ENCODE measurements around the gene GOLGA2.
A peak's percentile ranks its signal among the peaks of the same experiment; 100 is the strongest.

The GOLGA2 gene, protein sequence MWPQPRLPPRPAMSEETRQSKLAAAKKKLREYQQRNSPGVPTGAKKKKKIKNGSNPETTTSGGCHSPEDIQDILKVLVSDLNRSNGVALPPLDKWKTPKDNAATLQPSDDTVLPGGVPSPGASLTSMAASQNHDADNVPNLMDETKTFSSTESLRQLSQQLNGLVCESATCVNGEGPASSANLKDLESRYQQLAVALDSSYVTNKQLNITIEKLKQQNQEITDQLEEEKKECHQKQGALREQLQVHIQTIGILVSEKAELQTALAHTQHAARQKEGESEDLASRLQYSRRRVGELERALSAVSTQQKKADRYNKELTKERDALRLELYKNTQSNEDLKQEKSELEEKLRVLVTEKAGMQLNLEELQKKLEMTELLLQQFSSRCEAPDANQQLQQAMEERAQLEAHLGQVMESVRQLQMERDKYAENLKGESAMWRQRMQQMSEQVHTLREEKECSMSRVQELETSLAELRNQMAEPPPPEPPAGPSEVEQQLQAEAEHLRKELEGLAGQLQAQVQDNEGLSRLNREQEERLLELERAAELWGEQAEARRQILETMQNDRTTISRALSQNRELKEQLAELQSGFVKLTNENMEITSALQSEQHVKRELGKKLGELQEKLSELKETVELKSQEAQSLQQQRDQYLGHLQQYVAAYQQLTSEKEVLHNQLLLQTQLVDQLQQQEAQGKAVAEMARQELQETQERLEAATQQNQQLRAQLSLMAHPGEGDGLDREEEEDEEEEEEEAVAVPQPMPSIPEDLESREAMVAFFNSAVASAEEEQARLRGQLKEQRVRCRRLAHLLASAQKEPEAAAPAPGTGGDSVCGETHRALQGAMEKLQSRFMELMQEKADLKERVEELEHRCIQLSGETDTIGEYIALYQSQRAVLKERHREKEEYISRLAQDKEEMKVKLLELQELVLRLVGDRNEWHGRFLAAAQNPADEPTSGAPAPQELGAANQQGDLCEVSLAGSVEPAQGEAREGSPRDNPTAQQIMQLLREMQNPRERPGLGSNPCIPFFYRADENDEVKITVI

DNA sequence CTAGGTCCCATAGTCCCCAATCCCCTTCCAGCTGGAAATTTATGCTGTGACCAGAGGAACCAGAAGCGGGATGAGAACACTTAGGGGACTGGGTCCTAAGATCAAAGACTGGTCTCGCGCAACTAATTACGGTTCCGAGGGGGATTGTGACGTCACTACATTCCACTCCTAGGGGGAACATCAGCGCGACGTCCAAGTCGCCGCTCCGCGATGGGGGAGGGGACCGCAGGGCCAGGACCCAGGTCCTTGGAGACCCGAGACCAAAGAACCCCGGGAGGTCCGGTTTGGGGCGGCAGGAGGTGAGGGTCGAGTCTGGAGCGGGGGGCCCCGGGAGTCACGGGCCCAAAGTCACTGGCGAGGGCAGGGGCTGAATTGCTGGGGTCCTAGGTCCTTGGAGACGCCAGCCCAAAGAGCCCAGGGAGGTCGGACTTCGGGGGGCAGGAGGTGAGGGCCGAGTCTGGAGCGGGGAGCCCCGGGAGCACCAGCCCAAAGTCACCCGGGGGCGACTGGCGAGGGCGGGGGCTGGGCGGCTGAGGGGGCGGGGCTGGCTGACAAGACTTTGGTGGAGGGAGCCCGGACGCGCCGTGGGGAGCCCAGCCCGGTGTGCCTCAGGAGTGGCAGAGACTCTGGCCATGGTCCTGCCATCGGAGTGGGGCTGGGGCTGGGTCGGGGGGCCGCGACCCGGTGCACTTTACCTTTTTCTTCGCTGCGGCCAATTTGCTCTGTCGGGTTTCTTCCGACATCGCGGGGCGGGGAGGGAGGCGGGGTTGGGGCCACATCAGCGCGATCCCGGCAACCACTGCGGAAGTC is at the start of gene GOLGA2:
Gene GOLGA2, minus strand, starts transcription at position 810 of the 810 bp plus-strand sequence. Its CDS starts 31 bp downstream, at position 779.
- DNase-seq = peak in 1 of 2 donors; percentile 19

DNA sequence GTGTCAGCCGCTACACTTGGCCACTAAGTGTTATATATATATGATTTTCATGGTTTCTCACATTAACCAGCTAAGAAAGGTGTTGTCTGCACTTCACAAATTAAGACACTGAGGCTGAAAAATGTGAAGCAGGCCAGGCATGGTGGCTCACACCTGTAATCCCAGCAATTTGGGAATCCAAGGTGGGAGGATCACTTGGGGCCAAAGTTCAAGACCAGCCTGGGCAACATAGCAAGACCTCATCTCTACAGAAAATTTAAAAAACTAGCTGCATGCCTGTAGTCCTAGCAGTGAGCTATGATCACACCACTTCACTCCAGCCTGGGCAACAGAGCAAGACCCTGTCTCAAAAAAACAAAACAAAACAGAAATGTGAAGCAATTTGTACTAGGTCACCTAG is 48.6 kb upstream of the GOLGA2 start:
- no peak for DNase-seq

DNA sequence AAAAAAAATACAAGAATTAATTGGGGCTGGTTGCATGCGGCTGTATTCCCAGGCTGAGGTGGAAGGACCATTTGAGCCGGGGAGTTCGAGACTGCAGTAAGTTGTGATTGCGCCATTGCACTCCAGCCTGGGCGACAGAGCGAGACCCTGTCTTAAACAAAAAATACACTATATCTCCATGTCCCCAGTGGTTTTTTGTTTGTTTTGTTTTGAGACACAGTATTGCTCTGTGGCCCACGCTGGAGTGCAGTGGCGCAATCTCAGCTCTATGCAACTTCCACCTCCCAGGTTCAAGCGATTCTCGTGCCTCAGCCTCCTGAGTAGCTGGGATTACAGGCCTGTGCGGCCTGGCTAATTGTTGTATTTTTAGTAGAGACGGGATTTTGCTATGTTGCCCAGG is 48.0 kb upstream of the GOLGA2 start:
- no peak for DNase-seq

DNA sequence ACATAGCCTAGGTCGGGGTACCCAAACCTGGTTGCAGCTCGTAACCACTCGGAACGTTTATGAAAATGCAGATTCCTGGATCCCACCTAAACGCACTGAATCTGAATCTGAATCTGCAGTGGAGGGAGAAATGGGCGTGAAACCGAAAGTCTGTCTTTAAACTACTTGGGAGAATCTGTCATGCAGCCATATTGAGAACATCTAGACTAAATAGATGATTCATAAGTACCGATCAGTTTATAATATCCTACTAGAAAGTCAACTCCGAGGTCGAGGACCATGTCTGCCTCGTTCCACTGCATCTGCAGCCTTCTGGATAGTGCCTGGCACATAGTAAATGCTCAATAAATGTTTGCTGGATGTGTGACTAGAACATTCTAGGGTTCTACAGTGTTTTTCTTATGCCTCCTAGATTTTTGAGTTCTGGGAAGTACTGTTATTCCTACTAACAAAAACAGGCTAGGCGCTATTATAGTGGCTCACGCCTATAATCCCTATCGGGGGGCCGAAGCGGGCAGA is 47.5 kb upstream of the GOLGA2 start:
- DNase-seq = no peak

DNA sequence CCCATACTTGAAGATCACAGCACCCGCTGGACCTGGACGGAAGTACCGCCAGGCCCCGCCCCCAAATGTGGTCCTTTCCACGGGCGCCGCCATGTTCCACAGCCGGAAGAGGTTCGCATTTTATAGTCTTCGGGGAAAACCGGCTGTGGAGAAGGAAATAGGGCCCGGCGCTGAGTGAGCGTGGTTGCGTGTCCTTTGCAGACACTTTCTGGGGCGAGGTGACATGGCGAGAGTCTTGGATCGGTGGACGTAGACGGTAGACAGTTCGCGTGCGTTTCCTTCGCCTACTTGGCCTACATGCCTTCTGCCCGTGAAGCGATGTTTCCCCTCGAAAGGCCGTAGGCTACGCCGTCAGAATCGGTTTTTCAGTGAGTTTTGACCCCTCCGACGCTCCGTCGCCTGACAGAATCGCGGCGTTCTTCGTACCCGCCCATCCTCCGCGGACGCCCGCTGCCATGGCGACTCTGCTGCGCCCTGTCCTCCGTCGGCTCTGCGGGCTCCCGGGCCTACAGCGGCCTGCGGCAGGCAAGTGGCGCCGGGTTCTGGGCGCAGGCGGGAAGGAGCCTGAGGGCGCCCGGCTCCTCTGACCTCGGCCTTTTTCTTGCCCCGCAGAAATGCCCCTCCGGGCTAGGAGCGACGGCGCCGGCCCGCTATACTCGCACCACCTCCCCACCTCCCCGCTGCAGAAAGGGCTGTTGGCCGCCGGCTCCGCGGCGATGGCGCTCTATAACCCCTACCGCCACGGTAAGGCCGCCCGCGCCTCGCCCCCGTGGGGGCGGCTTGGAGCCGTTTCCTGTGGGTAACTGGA is 46.8 kb upstream of the GOLGA2 start, which contains the start of the genes COQ4 and TRUB2:
Gene COQ4, plus strand, starts transcription at position 436 of the 808 bp plus-strand sequence. Its CDS starts 20 bp downstream, at position 456.
Gene TRUB2, minus strand, starts transcription at position 44 of the 808 bp plus-strand sequence. Its CDS starts 39 bp downstream, at position 5.
- peak; percentile 90 to 95 for DNase-seq

DNA sequence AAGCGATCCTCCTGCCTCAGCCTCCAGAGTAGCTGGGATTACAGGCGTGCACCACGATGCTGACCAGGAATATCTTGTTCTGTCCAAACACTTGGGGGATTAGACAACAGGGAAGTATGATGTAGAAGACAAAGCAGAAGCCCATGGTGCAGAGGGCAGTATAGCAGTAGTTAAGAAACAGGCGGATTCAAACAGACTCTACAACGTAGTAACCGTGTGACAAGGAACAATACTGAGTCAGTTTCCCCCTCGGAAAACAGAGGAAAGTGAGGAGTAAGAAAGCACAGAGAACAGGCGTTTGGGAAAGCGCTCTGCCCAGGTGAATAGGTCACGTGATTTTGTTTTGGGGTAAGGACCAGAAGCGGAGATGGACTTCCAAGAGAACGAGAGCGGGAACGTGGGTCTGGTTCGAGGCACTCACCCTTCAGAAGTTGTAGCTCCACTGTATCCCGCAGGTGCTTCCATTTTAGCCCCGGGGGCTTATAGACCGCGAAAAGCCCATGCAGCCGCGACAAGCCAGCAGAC is 46.1 kb upstream of the GOLGA2 start:
- no peak for DNase-seq

DNA sequence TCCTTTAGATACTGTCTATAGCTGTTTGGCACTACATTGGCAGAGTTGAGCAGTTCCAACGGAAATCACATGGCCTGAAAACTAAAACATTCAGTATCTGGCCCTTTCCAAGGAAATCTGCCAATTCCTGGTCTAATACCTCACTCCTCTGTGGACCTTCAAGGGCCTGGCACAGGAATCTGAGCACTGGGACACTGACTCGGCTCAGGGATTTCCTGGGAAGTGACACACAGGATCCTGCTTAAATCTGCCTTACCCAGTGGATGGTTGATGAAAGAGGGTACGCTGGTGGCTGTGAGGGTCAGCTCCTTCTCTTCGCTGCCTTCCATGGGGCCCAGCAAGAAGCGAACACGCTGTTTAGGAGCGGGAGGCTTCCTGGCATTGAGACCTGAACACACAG is 45.5 kb upstream of the GOLGA2 start:
- DNase-seq = no peak

DNA sequence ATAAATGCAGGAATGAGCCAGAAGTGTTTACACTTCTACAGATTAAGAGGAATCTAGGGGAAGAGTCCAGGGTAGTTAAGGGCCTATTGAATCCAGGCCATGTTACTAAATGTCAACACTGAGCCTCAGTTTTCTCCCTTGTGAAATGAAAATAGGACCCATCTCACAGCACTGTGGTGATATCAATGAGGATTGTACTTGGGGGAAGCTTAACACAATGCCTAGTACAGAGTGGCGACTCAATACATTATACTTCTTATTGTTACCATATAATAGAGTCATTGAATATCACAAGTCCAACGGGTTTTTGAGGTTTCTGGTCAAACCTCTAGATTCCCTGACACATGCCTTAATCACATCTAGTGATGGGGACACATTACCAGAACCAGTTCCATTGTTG is 41.8 kb upstream of the GOLGA2 start:
- DNase-seq = no peak

DNA sequence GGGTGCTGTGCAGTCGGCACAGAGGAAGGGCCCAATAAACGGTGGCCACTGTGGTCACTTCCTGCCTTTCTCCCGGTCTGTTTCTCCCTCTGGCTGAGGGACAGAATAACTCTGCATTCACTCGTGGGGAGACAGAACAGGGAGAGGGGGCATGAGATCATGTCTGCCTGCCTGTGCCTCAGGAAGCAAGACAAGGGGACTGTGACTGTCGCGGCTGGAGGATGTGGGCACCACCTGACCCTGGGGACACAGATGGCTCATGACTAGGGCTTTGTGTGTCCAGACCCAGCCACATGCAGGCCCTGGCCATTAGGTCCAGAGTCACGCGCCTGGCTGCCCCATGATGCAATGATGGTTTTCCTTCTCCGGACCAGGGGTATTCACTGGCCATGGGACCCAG is 40.6 kb upstream of the GOLGA2 start:
- no peak for DNase-seq

DNA sequence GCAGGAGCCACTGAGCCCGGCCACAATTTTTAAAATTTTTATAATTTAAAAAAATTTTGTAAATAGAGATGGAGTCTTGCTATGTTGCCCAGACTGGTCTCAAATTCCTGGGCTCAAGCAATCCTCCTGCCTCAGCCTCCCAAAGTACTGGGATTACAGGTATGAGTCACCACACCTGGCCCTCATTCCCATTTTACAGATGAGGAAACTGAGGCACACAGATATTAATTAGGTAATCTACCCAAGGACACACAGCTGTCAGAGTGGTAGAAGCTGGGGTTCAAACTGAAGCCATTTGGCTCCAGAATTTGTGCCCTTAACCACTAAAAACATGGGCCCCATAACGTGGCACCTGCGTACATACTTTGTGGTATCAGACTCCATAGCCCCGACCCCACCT is 38.9 kb upstream of the GOLGA2 start:
- no peak for DNase-seq

DNA sequence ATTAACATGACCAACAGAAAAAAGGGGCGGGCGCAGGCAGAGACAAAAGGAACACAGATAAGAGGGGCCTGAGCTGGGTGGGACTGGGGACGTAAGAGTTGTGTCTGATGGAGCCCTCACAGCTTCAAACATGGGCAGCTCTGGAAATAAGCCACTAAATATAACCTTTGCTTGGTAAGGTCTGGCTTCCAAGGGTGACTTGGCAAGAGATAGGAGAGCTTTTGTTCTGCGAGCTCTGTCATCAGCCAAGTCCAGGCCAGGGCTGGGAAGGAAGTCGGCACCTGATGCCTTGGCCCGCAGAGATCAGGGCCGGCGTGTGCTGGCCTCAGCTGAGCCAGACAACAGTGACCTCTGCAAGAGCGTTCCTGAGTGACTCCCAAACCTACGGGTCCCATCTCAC is 34.7 kb upstream of the GOLGA2 start:
- DNase-seq = no peak

DNA sequence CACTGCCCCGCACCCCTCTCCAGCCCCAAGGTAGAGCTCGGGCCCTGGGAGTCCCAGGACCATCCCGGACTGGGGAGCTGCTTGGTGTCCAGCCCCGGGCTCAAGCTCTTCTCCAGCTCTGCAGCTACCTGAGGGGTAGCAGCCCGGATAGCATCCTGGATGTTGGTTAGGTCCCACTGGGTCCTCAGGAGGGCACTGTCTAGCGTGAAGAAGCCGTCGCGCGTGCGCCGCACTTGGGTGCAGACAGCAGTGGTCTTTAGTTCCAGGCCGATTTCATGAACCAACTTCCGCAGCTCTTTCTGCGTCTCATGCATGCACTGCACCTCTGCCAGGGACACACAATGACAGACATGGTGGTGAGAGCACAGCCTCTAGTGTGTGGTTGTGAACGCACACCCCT is 33.7 kb upstream of the GOLGA2 start:
- DNase-seq = no peak

DNA sequence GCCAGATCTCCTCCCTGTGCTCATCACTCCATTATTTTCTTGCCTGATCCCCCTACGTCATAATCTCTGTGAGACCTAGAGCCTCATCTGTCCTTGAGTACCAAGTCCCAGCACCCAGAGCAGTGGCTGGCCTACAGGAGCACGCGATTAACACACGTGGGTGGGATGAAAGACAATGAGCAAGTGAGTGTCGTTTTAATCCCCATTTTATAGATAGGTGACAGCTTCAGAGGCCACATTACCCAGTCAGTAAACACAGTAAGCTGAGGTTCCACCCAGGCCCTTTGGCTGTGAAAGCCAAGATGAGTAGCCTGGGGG is 29.1 kb upstream of the GOLGA2 start:
- no peak for DNase-seq

DNA sequence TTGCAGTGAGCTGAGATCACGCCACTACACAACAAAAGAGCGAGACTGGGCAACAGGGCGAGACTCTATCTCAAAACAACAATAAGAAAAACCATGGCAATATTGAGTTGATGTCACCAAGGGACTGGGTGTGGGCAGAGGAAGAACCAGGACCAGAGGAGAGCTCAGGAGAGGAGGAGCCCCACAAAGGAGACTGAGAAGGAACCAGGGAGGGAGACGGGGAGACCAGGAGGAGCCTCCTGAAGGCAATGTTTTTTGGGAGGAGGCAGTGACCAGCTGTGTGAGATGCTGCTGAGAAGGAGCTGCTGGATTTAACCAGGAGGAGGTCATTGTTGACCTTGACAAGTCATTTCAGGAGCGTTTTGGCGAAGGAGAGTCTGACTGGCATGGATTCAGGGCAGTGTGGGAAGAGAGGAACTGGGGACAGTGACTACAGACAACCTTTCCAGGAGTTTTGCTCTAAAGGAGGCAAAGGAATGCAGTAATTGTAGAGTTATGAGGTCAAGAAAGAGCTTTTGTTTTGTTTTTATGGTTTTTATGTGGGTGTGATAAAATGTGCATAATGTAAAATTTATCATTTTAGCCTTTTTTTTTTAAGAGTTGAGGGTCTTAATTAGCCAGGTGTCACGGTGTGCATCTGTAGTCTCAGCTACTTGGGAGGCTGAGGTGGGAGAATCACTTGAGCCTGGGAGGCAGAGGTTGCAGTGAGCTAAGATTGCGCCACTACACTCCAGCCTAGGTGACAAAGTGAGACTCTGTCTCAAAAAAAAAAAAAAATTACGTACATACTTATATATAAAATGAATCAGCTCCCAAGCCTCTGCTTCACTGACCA is 28.5 kb upstream of the GOLGA2 start:
- DNase-seq = no peak

DNA sequence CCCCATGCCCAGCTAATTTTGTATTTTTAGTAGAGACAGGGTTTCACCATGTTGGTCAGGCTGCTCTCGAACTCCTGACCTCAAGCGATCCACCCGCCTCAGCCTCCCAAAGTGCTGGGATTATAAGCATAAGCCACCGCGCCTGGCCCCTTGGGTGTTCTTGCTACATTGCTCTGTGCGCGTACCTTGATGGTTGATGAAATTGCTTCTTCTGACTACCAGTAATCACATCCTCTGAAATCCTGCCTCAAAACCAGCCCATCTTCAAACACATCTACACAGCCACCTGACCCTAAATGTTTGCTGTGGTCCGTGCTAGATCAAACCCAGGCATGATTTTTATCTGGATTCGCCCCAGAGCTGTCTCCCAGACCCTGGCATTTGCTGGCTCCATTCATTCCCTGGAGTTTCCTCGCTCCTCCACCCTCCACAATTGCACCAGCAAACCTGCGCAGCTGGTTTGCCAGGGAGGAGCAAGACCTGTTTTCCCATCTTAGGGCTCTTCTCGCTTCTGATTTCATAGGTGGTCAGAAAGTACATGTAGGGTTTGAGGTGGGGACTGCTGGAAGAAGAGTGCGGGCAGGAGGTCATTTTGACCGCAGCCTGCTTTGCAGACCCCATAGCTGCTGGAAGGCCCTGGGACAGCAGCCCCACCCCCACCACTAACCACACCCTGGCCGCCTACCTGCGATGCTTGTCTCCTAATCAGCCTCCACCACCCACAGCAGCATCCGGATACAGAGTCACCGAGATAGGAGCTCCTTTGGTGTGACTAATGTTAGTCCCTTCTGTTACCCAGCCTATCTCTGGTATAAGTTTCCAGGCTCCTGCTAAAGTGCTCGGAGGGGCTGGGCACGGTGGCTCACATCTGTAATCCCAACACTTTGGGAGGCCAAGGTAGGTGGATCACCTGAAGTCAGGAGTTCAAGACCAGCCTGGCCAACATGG is 23.0 kb upstream of the GOLGA2 start:
- no peak for DNase-seq

DNA sequence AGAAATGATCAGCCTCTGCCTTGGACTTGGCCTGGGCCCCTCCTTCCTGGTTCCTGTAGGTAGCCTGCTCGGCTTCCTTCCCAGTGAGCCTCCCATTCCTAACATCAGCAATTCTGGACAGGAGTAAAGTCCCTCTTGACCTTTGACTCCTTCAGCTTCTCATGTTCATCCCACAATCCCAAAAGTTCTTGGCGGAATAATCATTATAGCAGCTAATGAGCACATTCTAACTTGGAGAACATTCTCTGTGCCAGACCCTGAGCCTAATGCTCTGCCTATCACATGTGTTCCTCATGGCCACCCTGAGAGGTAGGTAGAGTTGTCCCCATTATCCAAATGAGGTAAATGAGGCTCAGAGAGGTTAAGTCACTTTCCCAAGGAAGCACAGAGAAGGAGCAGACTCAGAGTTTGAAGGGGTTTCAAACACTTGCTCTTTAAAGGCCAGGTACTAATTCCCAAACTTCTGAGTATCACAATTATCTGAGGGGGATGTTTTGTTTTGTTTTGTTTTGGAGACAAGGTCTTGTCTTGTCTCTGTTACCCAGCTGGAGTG is 21.5 kb upstream of the GOLGA2 start:
- DNase-seq = no peak

DNA sequence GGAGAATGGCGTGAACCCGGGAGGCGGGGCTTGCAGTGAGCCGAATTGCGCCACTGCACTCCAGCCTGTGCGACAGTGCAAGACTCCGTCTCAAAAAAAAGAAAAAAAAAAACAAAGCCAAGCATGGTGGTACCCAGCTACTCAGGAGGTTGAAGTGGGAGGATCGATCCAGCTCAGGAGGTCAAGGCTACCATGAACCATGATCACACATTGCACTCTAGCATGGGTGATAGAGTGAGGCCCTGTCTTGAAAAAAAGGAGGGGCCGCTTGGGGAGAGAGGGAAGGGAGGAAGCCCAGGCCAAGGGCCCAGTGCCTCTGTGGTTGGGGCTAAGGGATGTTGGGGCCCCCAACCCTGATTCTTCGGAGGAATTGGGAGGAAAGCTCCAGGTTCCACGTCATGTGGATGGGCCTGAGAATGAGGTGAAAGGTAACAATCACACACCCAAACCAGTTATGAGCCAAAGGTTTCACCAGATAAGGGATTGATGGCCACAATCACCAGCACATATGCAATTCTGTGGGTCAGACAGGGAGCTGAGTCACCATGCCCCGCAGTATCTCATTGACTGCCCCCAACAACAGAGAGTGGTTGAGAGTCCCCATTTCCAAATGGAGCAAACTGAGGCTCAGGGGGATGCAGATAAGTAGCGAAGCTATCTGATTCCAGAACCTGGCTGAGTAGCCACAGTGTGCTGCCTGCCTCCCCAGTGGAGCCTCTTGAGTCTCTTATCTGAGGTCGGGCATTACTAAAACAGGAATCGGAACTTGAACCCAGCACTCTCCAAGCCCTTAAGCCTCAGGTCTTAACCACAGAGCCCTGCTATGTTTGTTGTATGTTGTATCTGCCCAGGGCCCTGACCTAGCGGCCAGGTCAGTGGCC is 20.8 kb upstream of the GOLGA2 start:
- DNase-seq = no peak

DNA sequence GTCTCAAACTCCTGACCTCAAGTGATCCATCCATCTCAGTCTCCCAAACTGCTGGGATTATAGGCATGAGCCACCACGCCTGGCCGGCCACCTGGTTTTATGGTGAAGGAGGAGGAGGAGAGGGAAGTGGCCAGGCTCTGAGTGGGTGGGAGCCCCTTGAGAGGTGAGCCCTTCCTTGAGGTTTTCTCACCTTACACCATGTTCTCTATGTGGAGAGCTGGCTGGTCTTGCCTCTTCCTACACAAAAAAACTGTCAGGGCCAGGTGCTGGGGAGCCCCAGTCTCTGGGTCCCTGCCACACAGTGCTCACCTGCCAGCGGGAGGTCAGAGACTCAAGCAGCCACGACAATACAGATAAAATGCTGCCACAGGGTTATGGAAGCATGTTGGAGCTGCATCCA is 18.3 kb upstream of the GOLGA2 start:
- no peak for DNase-seq
